Gastroesophageal sphincter (tissue), 4 donors: ENCODE measurements around the gene KISS1. TPM values are rescaled to one million over a fixed set of nuclear protein-coding genes. Genes with fewer than 3 reads are reported as not detected.
A peak's percentile ranks its signal among the peaks of the same experiment; 100 is the strongest.

Experiments
- ATAC-seq: fragments of 150-250 bp; one replicate; pipeline ENCODE4 v1.9.1; 2016; ENCODE audit warnings: mild to moderate bottlenecking, moderate library complexity
- H3K27ac ChIP-seq, 4 donors: fragments of 200-600 bp; sonication (generic) in 3 of 4; 1 replicate in 3 of 4; 2 replicates in 1 of 4; pipeline ENCODE4 v1.5.1; 2016 to 2019
- H3K27me3 ChIP-seq: fragments of 200-600 bp; sonication (generic); one replicate; pipeline ENCODE4 v1.5.1; 2019
- H3K36me3 ChIP-seq, 2 donors: fragments of 200-600 bp; sonication (generic); one replicate each; pipeline ENCODE4 v1.5.1; 2019; ENCODE audit warnings: control low read depth in 1 of 2
- H3K4me1 ChIP-seq, 3 donors: fragments of 200-600 bp; sonication (generic); 1 replicate in 2 of 3; 2 replicates in 1 of 3; pipeline ENCODE4 v1.5.1; 2016 to 2019; ENCODE audit warnings: control low read depth in 2 of 3
- H3K4me3 ChIP-seq, 2 donors: fragments of 200-600 bp; sonication (generic); one replicate each; pipeline ENCODE4 v1.5.1; 2019; ENCODE audit warnings: mild to moderate bottlenecking in 1 of 2, moderate library complexity in 1 of 2
- H3K9me3 ChIP-seq, 3 donors: fragments of 200-600 bp; sonication (generic); one replicate each; pipeline ENCODE4 v1.5.1; 2017 to 2019; ENCODE audit warnings: control low read depth in 2 of 3
- CTCF ChIP-seq, 4 experiments: fragments of 200-600 bp in 2 of 4; fragments of 450-650 bp in 2 of 4; sonication (generic) in 1 of 4; IDR thresholded peaks; one replicate each; pipeline ENCODE4 v1.5.1; 2017 to 2019; ENCODE audit warnings: antibody characterized with exemption in 4 of 4, mild to moderate bottlenecking in 2 of 4, moderate library complexity in 2 of 4
- EP300 ChIP-seq: sonication (generic); formaldehyde crosslinking; IDR thresholded peaks from one replicate; pipeline ENCODE4 v1.6.1; 2017; ENCODE audit warnings: antibody characterized with exemption, mild to moderate bottlenecking
- POLR2A ChIP-seq, 2 donors: fragments of 450-650 bp; IDR thresholded peaks; one replicate each; pipeline ENCODE4 v1.6.1; 2017; ENCODE audit warnings: antibody characterized with exemption in 2 of 2, mild to moderate bottlenecking in 2 of 2, moderate library complexity in 1 of 2
- POLR2AphosphoS5 ChIP-seq: sonication (generic); formaldehyde crosslinking; IDR thresholded peaks from one replicate; pipeline ENCODE4 v1.6.1; 2017; ENCODE audit warnings: antibody characterized with exemption
- WGBS, 2 donors: methylation state at CpG; one replicate each; pipeline ENCODE4 v1.1.5; 2018; ENCODE audit warnings: low coverage in 1 of 2; 5-methylcytosine and 5-hydroxymethylcytosine counted together
- total RNA-seq, 4 donors: library from RNA; depleted of rRNA; stranded (reverse); fragments of >200 nt; gene quantifications; one replicate each; pipeline ENCODE4 v1.1.0, GENCODE V29; 2016

The KISS1 gene
- total RNA-seq, 4 donors from 2014 or later, result not detected

- Histone ChIP-seq H3K36me3 (peaks cover 0 to 3% of the 10 kb centered on the region in 2 donors), H3K27me3 (peaks cover 10% of the 10 kb centered on the region), H3K27ac (no peak overlapping the region), H3K4me3 (no peak overlapping the region), H3K4me1 (no peaks in the 10 kb centered on the region), H3K9me3 (no peaks in the 10 kb centered on the region)
- TF ChIP-seq CTCF (IDR thresholded peaks at IDR 0.05) (no peak), POLR2A (IDR thresholded peaks at IDR 0.05) (no peak), EP300 (no peak), POLR2AphosphoS5 (no peak)
- WGBS, 2 donors, result 39 to 61% methylated on average over 3 of the region's 3 CpGs
- ATAC-seq, result no peak
Observed at GRCh38 chr1:204222764-204223055, 26.4 kb upstream of the KISS1 start.

- Histone ChIP-seq H3K4me1 (no peaks in the 10 kb centered on the region), H3K9me3 (no peaks in the 10 kb centered on the region), H3K36me3 (no peaks in the 10 kb centered on the region), H3K4me3 (no peak overlapping the region), H3K27me3 (peaks cover 16% of the 10 kb centered on the region), H3K27ac (no peak overlapping the region)
- ATAC-seq, result no peak
- WGBS, 2 donors, result 50% methylated on average over 1 of the region's 8 CpGs; no CpG with 5 or more reads in 1 of the 2 donors
- TF ChIP-seq POLR2AphosphoS5 (no peak), EP300 (no peak), CTCF (IDR thresholded peaks at IDR 0.05) (no peak)
Observed at GRCh38 chr1:204222006-204222763, 25.9 kb upstream of the KISS1 start.

GRCh38 chr1:204221271-204221670, 25.0 kb upstream of the KISS1 start:
- H3K4me3 ChIP-seq, result no peak overlapping the region
- no peak for ATAC-seq
- peaks cover 25% of the 10 kb centered on the region for H3K27me3 ChIP-seq
- 64 to 94% methylated on average over 4 to 5 of the region's 11 CpGs for WGBS, 2 donors
- no peaks in the 10 kb centered on the region for H3K4me1 ChIP-seq
- no peak overlapping the region for H3K27ac ChIP-seq
- no peaks in the 10 kb centered on the region for H3K36me3 ChIP-seq
- TF ChIP-seq POLR2A (IDR thresholded peaks at IDR 0.05), result no peak
- no peak for TF ChIP-seq POLR2AphosphoS5
- TF ChIP-seq EP300, result no peak
- no peak for TF ChIP-seq CTCF (IDR thresholded peaks at IDR 0.05)
- no peaks in the 10 kb centered on the region for H3K9me3 ChIP-seq

GRCh38 chr1:204219971-204220616, 23.8 kb upstream of the KISS1 start:
- Histone ChIP-seq H3K9me3 (no peaks in the 10 kb centered on the region), H3K36me3 (no peaks in the 10 kb centered on the region), H3K4me3 (no peak overlapping the region), H3K4me1 (no peaks in the 10 kb centered on the region), H3K27ac (no peak overlapping the region), H3K27me3 (peaks cover 27% of the 10 kb centered on the region)
- 51 to 79% methylated on average over 3 to 4 of the region's 10 CpGs for WGBS, 2 donors
- peak; percentile 39 for ATAC-seq
- TF ChIP-seq POLR2A (IDR thresholded peaks at IDR 0.05) (no peak), CTCF (IDR thresholded peaks at IDR 0.05) (no peak), EP300 (no peak), POLR2AphosphoS5 (no peak)

GRCh38 chr1:204218552-204218951, 22.3 kb upstream of the KISS1 start:
- ATAC-seq, result no peak
- TF ChIP-seq EP300, result no peak
- no peak for TF ChIP-seq CTCF (IDR thresholded peaks at IDR 0.05)
- no peak for TF ChIP-seq POLR2A (IDR thresholded peaks at IDR 0.05)
- TF ChIP-seq POLR2AphosphoS5, result no peak
- H3K9me3 ChIP-seq, result no peaks in the 10 kb centered on the region
- H3K27me3 ChIP-seq, result peaks cover 41% of the 10 kb centered on the region
- no peak overlapping the region for H3K27ac ChIP-seq
- H3K4me3 ChIP-seq, result no peak overlapping the region
- H3K4me1 ChIP-seq, result peaks cover 0 to 10% (median 5%) of the 10 kb centered on the region in 3 donors
- H3K36me3 ChIP-seq, result no peaks in the 10 kb centered on the region
- WGBS, 2 donors, result 31% methylated on average over 2 of the region's 2 CpGs; no CpG with 5 or more reads in 1 of the 2 donors
